Ishikawa (cell line): ENCODE results near the gene CD74.

ENCODE experiments used
- CEBPB ChIP-seq: IDR thresholded peaks from 2 replicates; pipeline ENCODE4 v1.6.1; 2012
- CREB1 ChIP-seq: IDR thresholded peaks from 2 replicates; pipeline ENCODE4 v1.6.1; 2012; ENCODE audit warnings: low read depth
- EGR1 ChIP-seq: IDR thresholded peaks from 2 replicates; pipeline ENCODE4 v1.6.1; 2012
- EP300 ChIP-seq: IDR thresholded peaks from 2 replicates; pipeline ENCODE4 v1.6.1; 2012; ENCODE audit warnings: borderline replicate concordance
- FOXM1 ChIP-seq: IDR thresholded peaks from 2 replicates; pipeline ENCODE4 v1.6.1; 2012; ENCODE audit warnings: low read depth, borderline replicate concordance
- MAX ChIP-seq: IDR thresholded peaks from 2 replicates; pipeline ENCODE4 v1.6.1; 2012
- NFIC ChIP-seq: IDR thresholded peaks from 2 replicates; pipeline ENCODE4 v1.6.1; 2012
- RAD21 ChIP-seq: IDR thresholded peaks from 2 replicates; pipeline ENCODE4 v1.6.1; 2012; ENCODE audit warnings: low read depth
- REST ChIP-seq: IDR thresholded peaks from 2 replicates; pipeline ENCODE4 v1.6.1; 2012; ENCODE audit warnings: low read depth, mild to moderate bottlenecking
- TAF1 ChIP-seq: IDR thresholded peaks from 2 replicates; pipeline ENCODE4 v1.6.1; 2012; ENCODE audit warnings: low read depth, mild to moderate bottlenecking
- TCF12 ChIP-seq: IDR thresholded peaks from 2 replicates; pipeline ENCODE4 v1.6.1; 2012; ENCODE audit warnings: low read depth
- TEAD4 ChIP-seq: IDR thresholded peaks from 2 replicates; pipeline ENCODE4 v1.6.1; 2012
- USF1 ChIP-seq: IDR thresholded peaks from 2 replicates; pipeline ENCODE4 v1.6.1; 2012
- YY1 ChIP-seq: IDR thresholded peaks from 2 replicates; pipeline ENCODE4 v1.6.1; 2012; ENCODE audit warnings: low read depth
- ZBTB7A ChIP-seq: IDR thresholded peaks from 2 replicates; pipeline ENCODE4 v1.6.1; 2012; ENCODE audit warnings: low read depth

Gene CD74

DNA sequence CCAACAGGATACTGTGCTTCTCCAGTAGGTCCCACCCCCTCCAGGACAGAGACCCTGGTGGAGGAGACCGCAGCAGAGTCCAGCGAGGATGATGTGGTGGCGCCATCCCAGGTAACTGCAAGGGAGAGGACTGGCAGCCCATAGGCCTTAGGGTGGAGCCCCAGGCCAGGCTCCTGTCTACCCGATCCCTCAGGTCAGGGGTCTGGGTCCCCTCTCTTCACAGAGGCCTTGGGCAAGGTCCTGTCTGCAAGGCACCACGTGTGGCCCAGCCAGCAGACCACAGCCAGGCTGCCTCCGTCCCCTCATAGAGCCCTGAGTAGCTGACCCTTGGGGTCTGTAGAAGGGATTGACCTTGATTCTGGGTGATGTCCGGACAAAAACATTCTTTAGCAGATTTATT lies 20.0 kb downstream of the CD74 start:
- TF ChIP-seq CEBPB (no peak), TAF1 (no peak), ZBTB7A (no peak), CREB1 (no peak), USF1 (no peak), TEAD4 (no peak), RAD21 (no peak), YY1 (no peak), TCF12 (no peak), FOXM1 (no peak), REST (no peak), EP300 (no peak)

DNA sequence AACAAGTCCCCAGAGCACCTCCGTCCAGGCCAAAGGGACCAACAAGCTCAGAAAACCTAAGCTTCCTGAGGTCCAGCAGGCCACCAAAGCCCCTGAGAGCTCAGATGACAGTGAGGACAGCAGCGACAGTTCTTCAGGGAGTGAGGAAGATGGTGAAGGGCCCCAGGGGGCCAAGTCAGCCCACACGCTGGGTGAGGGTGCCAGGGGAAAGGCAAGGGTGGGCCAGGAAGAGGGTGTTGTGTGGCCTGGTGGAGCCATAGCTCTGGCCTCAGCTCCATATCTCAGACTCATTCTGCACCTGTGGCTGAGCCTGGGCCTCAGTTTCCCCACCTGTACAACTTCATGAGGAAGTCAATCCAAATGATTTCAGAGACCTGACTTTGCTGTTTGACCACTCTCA lies 20.7 kb downstream of the CD74 start:
- TF ChIP-seq TAF1 (no peak), CREB1 (no peak), EP300 (no peak), FOXM1 (no peak), EGR1 (no peak), YY1 (no peak), RAD21 (no peak), TCF12 (no peak), CEBPB (no peak), TEAD4 (no peak), ZBTB7A (no peak), USF1 (no peak), REST (no peak), MAX (no peak), NFIC (no peak)

- TF ChIP-seq YY1 (no peak), TEAD4 (no peak), FOXM1 (no peak), USF1 (no peak), EP300 (no peak), RAD21 (no peak), MAX (no peak), TCF12 (no peak), TAF1 (no peak), REST (no peak), NFIC (no peak), CEBPB (no peak), ZBTB7A (no peak), EGR1 (no peak), CREB1 (no peak)
Observed at GRCh38 chr5:150391064-150391834, 21.5 kb downstream of the CD74 start.
